HepG2 (cell line): ENCODE data around the gene UBTF. TPM values are rescaled to one million over a fixed set of nuclear protein-coding genes. Genes with fewer than 3 reads are reported as not detected.

ENCODE experiments used
- CBX5 ChIP-seq: sonication (generic); formaldehyde crosslinking; IDR thresholded peaks from 2 replicates; pipeline ENCODE4 v1.4.0; 2020; ENCODE audit warnings: missing genetic modification reagents, borderline replicate concordance
- DNMT1 ChIP-seq: sonication (generic); formaldehyde crosslinking; IDR thresholded peaks from 2 replicates; pipeline ENCODE4 v1.5.1; 2020; ENCODE audit warnings: mild to moderate bottlenecking, missing genetic modification reagents
- HNF4G ChIP-seq, 2 experiments: sonication (generic) in 1 of 2; formaldehyde crosslinking in 1 of 2; IDR thresholded peaks; 2 replicates each; pipeline versions ENCODE4 v1.4.0 to v1.6.1; 2011 to 2020; ENCODE audit warnings: borderline replicate concordance in 2 of 2, low read depth in 2 of 2, mild to moderate bottlenecking in 2 of 2, low read length in 1 of 2, missing genetic modification reagents in 1 of 2, moderate library complexity in 1 of 2
- PHF5A ChIP-seq: IDR thresholded peaks from one replicate; pipeline ENCODE4 v1.6.1; 2018; ENCODE audit warnings: low read depth, missing genetic modification reagents; ENCODE audit not compliant: unreplicated experiment
- PHF8 ChIP-seq: sonication (generic); formaldehyde crosslinking; IDR thresholded peaks from 2 replicates; pipeline ENCODE4 v1.5.0; 2020; ENCODE audit warnings: missing genetic modification reagents
- POLR2G ChIP-seq: fragments of 200-400 bp; formaldehyde crosslinking; IDR thresholded peaks from 2 replicates; pipeline ENCODE4 v1.6.1; 2018; ENCODE audit warnings: mild to moderate bottlenecking, low read depth, low read length, moderate library complexity
- SP4 ChIP-seq: sonication (generic); formaldehyde crosslinking; IDR thresholded peaks from 2 replicates; pipeline ENCODE4 v1.8.1; 2023; ENCODE audit warnings: mild to moderate bottlenecking, missing genetic modification reagents
- THAP11 ChIP-seq: IDR thresholded peaks from 2 replicates; pipeline ENCODE4 v1.6.1; 2016; ENCODE audit warnings: missing biosample characterization, missing genetic modification reagents
- THYN1 ChIP-seq: sonication (generic); formaldehyde crosslinking; IDR thresholded peaks from 2 replicates; pipeline ENCODE4 v1.8.1; 2023; ENCODE audit warnings: low read depth, mild to moderate bottlenecking, moderate library complexity, missing genetic modification reagents, borderline replicate concordance
- ZMYM3 ChIP-seq: sonication (generic); formaldehyde crosslinking; IDR thresholded peaks from 2 replicates; pipeline ENCODE4 v1.5.1; 2020; ENCODE audit warnings: mild to moderate bottlenecking, missing genetic modification reagents
- ZNF317 ChIP-seq: sonication (generic); formaldehyde crosslinking; IDR thresholded peaks from 2 replicates; pipeline ENCODE4 v1.5.0; 2020; ENCODE audit warnings: mild to moderate bottlenecking, missing genetic modification reagents
- ZNF337 ChIP-seq: sonication (generic); formaldehyde crosslinking; IDR thresholded peaks from 2 replicates; pipeline ENCODE4 v1.5.1; 2020; ENCODE audit warnings: missing genetic modification reagents, low read depth, mild to moderate bottlenecking, borderline replicate concordance
- ZSCAN12 ChIP-seq: sonication (generic); formaldehyde crosslinking; IDR thresholded peaks from 2 replicates; pipeline ENCODE4 v1.9.0; 2021; ENCODE audit warnings: mild to moderate bottlenecking, missing genetic modification reagents
- polyA plus RNA-seq, 8 experiments: library from polyadenylated mRNA; depleted of rRNA in 3 of 8; stranded (reverse) in 7 of 8; unstranded in 1 of 8; fragments of >200 nt; fragmentation: Illumina TruSeq in 4 of 8; extraction: Trizol in 4 of 8; gene quantifications; 2 replicates each; pipeline versions ENCODE4 v1.2.1 to v1.2.3, GENCODE V29; 2011 to 2016; ENCODE audit warnings: low read depth in 4 of 8, missing spikeins in 1 of 8, mixed read lengths in 1 of 8; ENCODE audit not compliant: insufficient read depth in 1 of 8
- total RNA-seq, 5 experiments: library from RNA; depleted of rRNA; stranded (reverse); fragments of >200 nt; fragmentation: Illumina TruSeq; extraction: Trizol; gene quantifications; 2 replicates each; pipeline ENCODE4 v1.2.3, GENCODE V29; 2016; ENCODE audit warnings: low read depth in 1 of 5
- TF ChIP-seq, protein P1 (sequence below): sonication (generic); formaldehyde crosslinking; IDR thresholded peaks from 2 replicates; pipeline ENCODE4 v1.8.1; 2023; ENCODE audit warnings: mild to moderate bottlenecking, missing genetic modification reagents
- TF ChIP-seq, protein P2 (sequence below): sonication (generic); formaldehyde crosslinking; IDR thresholded peaks from 2 replicates; pipeline ENCODE4 v1.5.0; 2020; ENCODE audit warnings: mild to moderate bottlenecking, missing genetic modification reagents, moderate library complexity
- TF ChIP-seq, protein P3 (sequence below): IDR thresholded peaks from 2 replicates; pipeline ENCODE4 v1.6.1; 2016; ENCODE audit warnings: mild to moderate bottlenecking
- TF ChIP-seq, protein P4 (sequence below): IDR thresholded peaks from 2 replicates; pipeline ENCODE4 v1.6.1; 2016; ENCODE audit warnings: low read depth, control low read depth
- TF ChIP-seq, protein P5 (sequence below): sonication (generic); formaldehyde crosslinking; IDR thresholded peaks from 2 replicates; pipeline ENCODE4 v1.4.0; 2020; ENCODE audit warnings: missing genetic modification reagents
- TF ChIP-seq, protein P6 (sequence below): sonication (generic); formaldehyde crosslinking; IDR thresholded peaks from 2 replicates; pipeline ENCODE4 v1.4.0; 2020; ENCODE audit warnings: missing genetic modification reagents

The UBTF gene
- total and polyA plus RNA-seq, 2 of the 13 experiments (the other 11 are each of a cell fraction or from before 2014, with no cell fraction given), result 15.2 to 60.9 TPM

DNA sequence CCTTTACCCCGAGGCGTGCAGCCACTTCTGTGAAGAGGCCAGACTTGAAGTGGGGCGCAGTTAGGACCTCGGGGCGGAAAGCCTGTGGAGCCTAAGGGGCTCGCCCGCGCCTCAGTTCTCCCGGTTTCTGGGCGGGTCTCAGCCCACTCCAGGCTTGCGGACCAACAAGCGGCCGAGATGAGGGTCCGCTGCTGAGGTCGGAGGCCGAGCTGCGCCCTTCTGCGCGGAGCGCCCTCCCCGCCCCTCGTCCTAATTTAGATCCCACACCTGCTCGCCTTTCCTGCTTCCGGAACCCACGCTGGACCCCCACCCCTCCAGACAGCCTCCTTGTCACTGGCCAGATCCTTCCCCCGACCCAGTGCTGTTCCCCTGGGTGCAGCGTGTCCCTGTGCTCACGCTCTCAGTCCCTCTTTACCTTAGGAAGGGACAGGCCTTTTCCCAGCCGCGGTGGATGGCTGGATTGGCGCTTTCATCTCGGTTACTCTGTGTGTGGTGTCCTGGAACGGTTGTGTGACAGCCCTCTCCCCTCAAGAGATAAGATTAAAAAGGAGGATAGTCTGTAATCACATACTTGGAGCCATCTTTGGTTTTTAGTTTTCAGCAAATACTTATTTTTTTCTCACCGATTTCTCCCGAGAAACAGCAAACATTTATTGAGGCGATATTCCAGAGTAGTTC lies 18.9 kb downstream of the UBTF start (continued):
- TF ChIP-seq CBX5 (peak; percentile 35; the same call in 1 of the 2 replicates), HNF4G (IDR thresholded peaks at IDR 0.05; ENCODE audit: borderline replicate concordance, low read depth, low read length) (no peak), HNF4G (CRISPR knock-in tag; IDR thresholded peaks at IDR 0.05; ENCODE audit: borderline replicate concordance, low read depth) (peak; percentile 34), ZNF337 (CRISPR knock-in tag) (no peak), ZNF317 (CRISPR knock-in tag) (0 out of 2 replicates have a peak, but pooled peaks have one; percentile 41), PHF8 (CRISPR knock-in tag) (peak; percentile 84), POLR2G (peak; percentile 67), PHF5A (peak; percentile 33), THYN1 (CRISPR knock-in tag) (no peak), DNMT1 (no peak), ZSCAN12 (CRISPR knock-in tag) (no peak), SP4 (CRISPR knock-in tag) (peak; percentile 67), THAP11 (CRISPR knock-in tag) (0 out of 2 replicates have a peak, but pooled peaks have one; percentile 42), ZMYM3 (CRISPR knock-in tag) (peak; percentile 68)
- TF ChIP-seq, protein P1, sequence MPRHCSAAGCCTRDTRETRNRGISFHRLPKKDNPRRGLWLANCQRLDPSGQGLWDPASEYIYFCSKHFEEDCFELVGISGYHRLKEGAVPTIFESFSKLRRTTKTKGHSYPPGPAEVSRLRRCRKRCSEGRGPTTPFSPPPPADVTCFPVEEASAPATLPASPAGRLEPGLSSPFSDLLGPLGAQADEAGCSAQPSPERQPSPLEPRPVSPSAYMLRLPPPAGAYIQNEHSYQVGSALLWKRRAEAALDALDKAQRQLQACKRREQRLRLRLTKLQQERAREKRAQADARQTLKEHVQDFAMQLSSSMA (CRISPR knock-in tag), result no peak
- TF ChIP-seq, protein P2, sequence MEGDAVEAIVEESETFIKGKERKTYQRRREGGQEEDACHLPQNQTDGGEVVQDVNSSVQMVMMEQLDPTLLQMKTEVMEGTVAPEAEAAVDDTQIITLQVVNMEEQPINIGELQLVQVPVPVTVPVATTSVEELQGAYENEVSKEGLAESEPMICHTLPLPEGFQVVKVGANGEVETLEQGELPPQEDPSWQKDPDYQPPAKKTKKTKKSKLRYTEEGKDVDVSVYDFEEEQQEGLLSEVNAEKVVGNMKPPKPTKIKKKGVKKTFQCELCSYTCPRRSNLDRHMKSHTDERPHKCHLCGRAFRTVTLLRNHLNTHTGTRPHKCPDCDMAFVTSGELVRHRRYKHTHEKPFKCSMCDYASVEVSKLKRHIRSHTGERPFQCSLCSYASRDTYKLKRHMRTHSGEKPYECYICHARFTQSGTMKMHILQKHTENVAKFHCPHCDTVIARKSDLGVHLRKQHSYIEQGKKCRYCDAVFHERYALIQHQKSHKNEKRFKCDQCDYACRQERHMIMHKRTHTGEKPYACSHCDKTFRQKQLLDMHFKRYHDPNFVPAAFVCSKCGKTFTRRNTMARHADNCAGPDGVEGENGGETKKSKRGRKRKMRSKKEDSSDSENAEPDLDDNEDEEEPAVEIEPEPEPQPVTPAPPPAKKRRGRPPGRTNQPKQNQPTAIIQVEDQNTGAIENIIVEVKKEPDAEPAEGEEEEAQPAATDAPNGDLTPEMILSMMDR, result peak; percentile 43
- TF ChIP-seq, protein P3, sequence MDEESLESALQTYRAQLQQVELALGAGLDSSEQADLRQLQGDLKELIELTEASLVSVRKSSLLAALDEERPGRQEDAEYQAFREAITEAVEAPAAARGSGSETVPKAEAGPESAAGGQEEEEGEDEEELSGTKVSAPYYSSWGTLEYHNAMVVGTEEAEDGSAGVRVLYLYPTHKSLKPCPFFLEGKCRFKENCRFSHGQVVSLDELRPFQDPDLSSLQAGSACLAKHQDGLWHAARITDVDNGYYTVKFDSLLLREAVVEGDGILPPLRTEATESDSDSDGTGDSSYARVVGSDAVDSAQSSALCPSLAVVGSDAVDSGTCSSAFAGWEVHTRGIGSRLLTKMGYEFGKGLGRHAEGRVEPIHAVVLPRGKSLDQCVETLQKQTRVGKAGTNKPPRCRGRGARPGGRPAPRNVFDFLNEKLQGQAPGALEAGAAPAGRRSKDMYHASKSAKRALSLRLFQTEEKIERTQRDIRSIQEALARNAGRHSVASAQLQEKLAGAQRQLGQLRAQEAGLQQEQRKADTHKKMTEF (CRISPR knock-in tag), result peak; percentile 73
- TF ChIP-seq, protein P4, sequence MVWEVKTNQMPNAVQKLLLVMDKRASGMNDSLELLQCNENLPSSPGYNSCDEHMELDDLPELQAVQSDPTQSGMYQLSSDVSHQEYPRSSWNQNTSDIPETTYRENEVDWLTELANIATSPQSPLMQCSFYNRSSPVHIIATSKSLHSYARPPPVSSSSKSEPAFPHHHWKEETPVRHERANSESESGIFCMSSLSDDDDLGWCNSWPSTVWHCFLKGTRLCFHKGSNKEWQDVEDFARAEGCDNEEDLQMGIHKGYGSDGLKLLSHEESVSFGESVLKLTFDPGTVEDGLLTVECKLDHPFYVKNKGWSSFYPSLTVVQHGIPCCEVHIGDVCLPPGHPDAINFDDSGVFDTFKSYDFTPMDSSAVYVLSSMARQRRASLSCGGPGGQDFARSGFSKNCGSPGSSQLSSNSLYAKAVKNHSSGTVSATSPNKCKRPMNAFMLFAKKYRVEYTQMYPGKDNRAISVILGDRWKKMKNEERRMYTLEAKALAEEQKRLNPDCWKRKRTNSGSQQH (CRISPR knock-in tag), result no peak
- TF ChIP-seq, protein P5, sequence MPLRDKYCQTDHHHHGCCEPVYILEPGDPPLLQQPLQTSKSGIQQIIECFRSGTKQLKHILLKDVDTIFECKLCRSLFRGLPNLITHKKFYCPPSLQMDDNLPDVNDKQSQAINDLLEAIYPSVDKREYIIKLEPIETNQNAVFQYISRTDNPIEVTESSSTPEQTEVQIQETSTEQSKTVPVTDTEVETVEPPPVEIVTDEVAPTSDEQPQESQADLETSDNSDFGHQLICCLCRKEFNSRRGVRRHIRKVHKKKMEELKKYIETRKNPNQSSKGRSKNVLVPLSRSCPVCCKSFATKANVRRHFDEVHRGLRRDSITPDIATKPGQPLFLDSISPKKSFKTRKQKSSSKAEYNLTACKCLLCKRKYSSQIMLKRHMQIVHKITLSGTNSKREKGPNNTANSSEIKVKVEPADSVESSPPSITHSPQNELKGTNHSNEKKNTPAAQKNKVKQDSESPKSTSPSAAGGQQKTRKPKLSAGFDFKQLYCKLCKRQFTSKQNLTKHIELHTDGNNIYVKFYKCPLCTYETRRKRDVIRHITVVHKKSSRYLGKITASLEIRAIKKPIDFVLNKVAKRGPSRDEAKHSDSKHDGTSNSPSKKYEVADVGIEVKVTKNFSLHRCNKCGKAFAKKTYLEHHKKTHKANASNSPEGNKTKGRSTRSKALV (CRISPR knock-in tag), result 0 out of 2 replicates have a peak, but pooled peaks have one; percentile 46
- TF ChIP-seq, protein P6, sequence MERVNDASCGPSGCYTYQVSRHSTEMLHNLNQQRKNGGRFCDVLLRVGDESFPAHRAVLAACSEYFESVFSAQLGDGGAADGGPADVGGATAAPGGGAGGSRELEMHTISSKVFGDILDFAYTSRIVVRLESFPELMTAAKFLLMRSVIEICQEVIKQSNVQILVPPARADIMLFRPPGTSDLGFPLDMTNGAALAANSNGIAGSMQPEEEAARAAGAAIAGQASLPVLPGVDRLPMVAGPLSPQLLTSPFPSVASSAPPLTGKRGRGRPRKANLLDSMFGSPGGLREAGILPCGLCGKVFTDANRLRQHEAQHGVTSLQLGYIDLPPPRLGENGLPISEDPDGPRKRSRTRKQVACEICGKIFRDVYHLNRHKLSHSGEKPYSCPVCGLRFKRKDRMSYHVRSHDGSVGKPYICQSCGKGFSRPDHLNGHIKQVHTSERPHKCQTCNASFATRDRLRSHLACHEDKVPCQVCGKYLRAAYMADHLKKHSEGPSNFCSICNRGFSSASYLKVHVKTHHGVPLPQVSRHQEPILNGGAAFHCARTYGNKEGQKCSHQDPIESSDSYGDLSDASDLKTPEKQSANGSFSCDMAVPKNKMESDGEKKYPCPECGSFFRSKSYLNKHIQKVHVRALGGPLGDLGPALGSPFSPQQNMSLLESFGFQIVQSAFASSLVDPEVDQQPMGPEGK (CRISPR knock-in tag), result 0 out of 2 replicates have a peak, but pooled peaks have one; percentile 46
